ENCODE measurements around the gene NAXE. TPM values are rescaled to one million over a fixed set of nuclear protein-coding genes. Genes with fewer than 3 reads are reported as not detected.
"Not testable (repeated sequence)": the region's sequence is repeated elsewhere in the genome, so short reads cannot be mapped to it uniquely, and the experiment has no call there.

Gene NAXE
- total RNA-seq, 2 experiments from 2014 or later = 66.3 to 73.9 TPM

GRCh38 chr1:156631152-156631551 lies 39.6 kb downstream of the NAXE start:
- POLR2A ChIA-PET = not testable (repeated sequence)
- CTCF ChIA-PET = interaction anchor here (1.0 to 1.5 kb wide), 2 partner anchors 9 to 19 kb away, joined by 3 read pairs; no protein-coding TSS in a partner anchor

GRCh38 chr1:156632355-156632754 lies 40.8 kb downstream of the NAXE start:
- ChIA-PET CTCF (no interaction called here), POLR2A (no interaction called here)

- POLR2A ChIA-PET = no interaction called here
- CTCF ChIA-PET = interaction anchor here (0.6 to 0.9 kb wide), 2 partner anchors 11 to 107 kb away, joined by 3 to 4 read pairs; no protein-coding TSS in a partner anchor
These were observed 46.8 kb downstream of the NAXE start for GRCh38 chr1:156638189-156638985.

GRCh38 chr1:156639601-156640101 lies 48.1 kb downstream of the NAXE start:
- CTCF ChIA-PET = interaction anchor here (3.1 kb wide), 1 partner anchor 13 kb away, joined by 16 read pairs; no protein-coding TSS in a partner anchor
- POLR2A ChIA-PET = no interaction called here

- ChIA-PET CTCF (interaction anchor here (0.8 to 3.1 kb wide), 6 partner anchors 11 to 48 kb away, joined by 3 to 16 read pairs (median 4); no protein-coding TSS in a partner anchor), POLR2A (interaction anchor here (0.6 to 0.7 kb wide), 2 partner anchors 21 to 266 kb away, joined by 4 to 7 read pairs; no protein-coding TSS in a partner anchor)
These were observed 49.5 kb downstream of the NAXE start for GRCh38 chr1:156640842-156641706.

- CTCF ChIA-PET = interaction anchor here (0.8 to 3.1 kb wide), 6 partner anchors 15 to 48 kb away, joined by 3 to 16 read pairs (median 4); no protein-coding TSS in a partner anchor
- POLR2A ChIA-PET = interaction anchor here (0.7 kb wide), 1 partner anchor 20 kb away, joined by 7 read pairs; no protein-coding TSS in a partner anchor
These were observed 50.2 kb downstream of the NAXE start, which contains the start of gene BCAN for GRCh38 chr1:156641761-156642264. Gene BCAN (plus strand): TSS chr1:156642117. CDS start chr1:156646055, 3,938 bp downstream.

- POLR2A ChIA-PET = interaction anchor here (1.2 kb wide), 1 partner anchor 42 kb away, joined by 3 read pairs; no protein-coding TSS in a partner anchor
- CTCF ChIA-PET = interaction anchor here (1.0 to 3.1 kb wide), 7 partner anchors 15 to 36 kb away, joined by 3 to 16 read pairs (median 5); no protein-coding TSS in a partner anchor
These were observed 50.9 kb downstream of the NAXE start for GRCh38 chr1:156642265-156643048.

- CTCF ChIA-PET = interaction anchor here (0.6 to 3.2 kb wide), 12 partner anchors 14 to 112 kb away, joined by 3 to 14 read pairs (median 4); partner anchors contain the start of gene METTL25B
These were observed 51.6 kb downstream of the NAXE start for GRCh38 chr1:156643049-156643777.

GRCh38 chr1:156643778-156644092 lies 52.2 kb downstream of the NAXE start:
- CTCF ChIA-PET = interaction anchor here (0.7 to 3.2 kb wide), 10 partner anchors 13 to 84 kb away, joined by 3 to 14 read pairs (median 5); partner anchors contain the start of gene METTL25B
- POLR2A ChIA-PET = interaction anchor here (1.2 kb wide), 1 partner anchor 40 kb away, joined by 3 read pairs; no protein-coding TSS in a partner anchor

More at GRCh38 chr1:156643049-156643777, 51.6 kb downstream of the NAXE start:
- POLR2A ChIA-PET = interaction anchor here (1.2 kb wide), 1 partner anchor 41 kb away, joined by 3 read pairs; no protein-coding TSS in a partner anchor

Other genes with a start within 250 kb of the NAXE start
- gene RHBG, start 222.6 kb upstream of the NAXE start, total RNA-seq = not detected
- 10 to 100 TPM; 30.8 to 31.8 TPM for gene MEF2D, start 91.0 kb upstream of the NAXE start, total RNA-seq
- 1 to 10 TPM; 8.6 to 9.3 TPM for gene IQGAP3, start 19.2 kb upstream of the NAXE start, total RNA-seq
- 10 to 100 TPM in 1 of 2 experiments, 1 to 10 TPM in 1; 9.3 to 10.7 TPM for gene TTC24, start 12.1 kb upstream of the NAXE start, total RNA-seq
- 100 to 1,000 TPM; 109 to 113 TPM for gene GPATCH4, start 9.7 kb downstream of the NAXE start, total RNA-seq
- gene HAPLN2, start 27.6 kb downstream of the NAXE start, total RNA-seq = not detected
- not detected for gene BCAN, start 50.3 kb downstream of the NAXE start, total RNA-seq
- not detected for gene NES, start 85.6 kb downstream of the NAXE start, total RNA-seq
- gene CRABP2, start 113.8 kb downstream of the NAXE start, total RNA-seq = under 1 TPM; 0.78 to 0.89 TPM
- 10 to 100 TPM; 29.0 to 33.3 TPM for gene METTL25B, start 136.7 kb downstream of the NAXE start, total RNA-seq
- 10 to 100 TPM; 69.9 to 78.5 TPM for gene ISG20L2, start 137.0 kb downstream of the NAXE start, total RNA-seq
- gene MRPL24, start 149.3 kb downstream of the NAXE start, total RNA-seq = 100 to 1,000 TPM; 115 to 122 TPM
- 100 to 1,000 TPM; 303 to 315 TPM for gene HDGF, start 159.9 kb downstream of the NAXE start, total RNA-seq
- 10 to 100 TPM; 90.3 to 99.2 TPM for gene PRCC, start 175.8 kb downstream of the NAXE start, total RNA-seq
- gene SH2D2A, start 225.1 kb downstream of the NAXE start, total RNA-seq = 100 to 1,000 TPM; 233 to 237 TPM